Measurements from ENCODE around the gene PRKRIP1. TPM values are rescaled to one million over a fixed set of nuclear protein-coding genes. Genes with fewer than 3 reads are reported as not detected.

PRKRIP1 gene
- total RNA-seq, 1 experiment from 2014 or later: 24.9 TPM

DNA sequence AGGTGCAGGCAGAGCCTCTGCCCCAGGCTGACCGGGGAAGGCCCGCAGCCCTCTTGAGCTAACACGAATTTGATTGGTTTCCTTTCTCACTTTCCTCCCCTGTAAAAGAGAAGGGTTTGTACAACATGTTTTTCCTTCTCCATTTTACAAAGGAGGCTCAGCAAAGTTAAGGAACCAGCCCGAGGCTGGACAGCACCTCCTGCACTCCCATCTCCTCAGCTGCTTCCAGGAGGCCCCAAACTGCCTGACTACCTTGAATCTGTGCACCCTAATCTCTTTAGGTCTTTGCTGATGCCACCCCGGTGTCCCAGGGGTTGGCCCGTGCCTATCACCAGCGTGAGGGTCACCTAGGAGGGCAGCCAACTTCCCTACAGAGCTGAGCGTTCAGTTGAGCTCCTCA lies 64.3 kb downstream of the PRKRIP1 start:
- H3K27ac ChIP-seq (ENCODE audit: low read length): no peak overlapping the region
- peaks cover 7% of the 10 kb centered on the region; the same call in 1 of the 2 replicates for H3K4me1 ChIP-seq (ENCODE audit: control insufficient read depth, insufficient read depth, low read length)
- no peak overlapping the region for H3K4me3 ChIP-seq (ENCODE audit: low read depth in 2 of 2, low read length in 2 of 2)
- H3K9me3 ChIP-seq (ENCODE audit: control insufficient read depth, insufficient read depth, low read depth, low read length): no peaks in the 10 kb centered on the region
- BruUV-seq (replicated peaks): no TSS peak
- DNase-seq (ENCODE audit: low read depth, low spot score) (no peak), ATAC-seq (no peak)
- intact Hi-C loops (cut with micrococcal nuclease; ENCODE audit: unreplicated experiment) (no loop called here), in situ Hi-C loops (cut with HindIII; ENCODE audit: low pct_unique_long_range_greater_than_20kb, low sequenced_read_pairs) (no loop called here)
- TF ChIP-seq, protein P1, sequence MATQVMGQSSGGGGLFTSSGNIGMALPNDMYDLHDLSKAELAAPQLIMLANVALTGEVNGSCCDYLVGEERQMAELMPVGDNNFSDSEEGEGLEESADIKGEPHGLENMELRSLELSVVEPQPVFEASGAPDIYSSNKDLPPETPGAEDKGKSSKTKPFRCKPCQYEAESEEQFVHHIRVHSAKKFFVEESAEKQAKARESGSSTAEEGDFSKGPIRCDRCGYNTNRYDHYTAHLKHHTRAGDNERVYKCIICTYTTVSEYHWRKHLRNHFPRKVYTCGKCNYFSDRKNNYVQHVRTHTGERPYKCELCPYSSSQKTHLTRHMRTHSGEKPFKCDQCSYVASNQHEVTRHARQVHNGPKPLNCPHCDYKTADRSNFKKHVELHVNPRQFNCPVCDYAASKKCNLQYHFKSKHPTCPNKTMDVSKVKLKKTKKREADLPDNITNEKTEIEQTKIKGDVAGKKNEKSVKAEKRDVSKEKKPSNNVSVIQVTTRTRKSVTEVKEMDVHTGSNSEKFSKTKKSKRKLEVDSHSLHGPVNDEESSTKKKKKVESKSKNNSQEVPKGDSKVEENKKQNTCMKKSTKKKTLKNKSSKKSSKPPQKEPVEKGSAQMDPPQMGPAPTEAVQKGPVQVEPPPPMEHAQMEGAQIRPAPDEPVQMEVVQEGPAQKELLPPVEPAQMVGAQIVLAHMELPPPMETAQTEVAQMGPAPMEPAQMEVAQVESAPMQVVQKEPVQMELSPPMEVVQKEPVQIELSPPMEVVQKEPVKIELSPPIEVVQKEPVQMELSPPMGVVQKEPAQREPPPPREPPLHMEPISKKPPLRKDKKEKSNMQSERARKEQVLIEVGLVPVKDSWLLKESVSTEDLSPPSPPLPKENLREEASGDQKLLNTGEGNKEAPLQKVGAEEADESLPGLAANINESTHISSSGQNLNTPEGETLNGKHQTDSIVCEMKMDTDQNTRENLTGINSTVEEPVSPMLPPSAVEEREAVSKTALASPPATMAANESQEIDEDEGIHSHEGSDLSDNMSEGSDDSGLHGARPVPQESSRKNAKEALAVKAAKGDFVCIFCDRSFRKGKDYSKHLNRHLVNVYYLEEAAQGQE (IDR thresholded peaks at IDR 0.05; ENCODE audit: insufficient read depth in 1 of 2, low read depth in 2 of 2, low read length in 1 of 2): no peak
- TF ChIP-seq, protein P2, sequence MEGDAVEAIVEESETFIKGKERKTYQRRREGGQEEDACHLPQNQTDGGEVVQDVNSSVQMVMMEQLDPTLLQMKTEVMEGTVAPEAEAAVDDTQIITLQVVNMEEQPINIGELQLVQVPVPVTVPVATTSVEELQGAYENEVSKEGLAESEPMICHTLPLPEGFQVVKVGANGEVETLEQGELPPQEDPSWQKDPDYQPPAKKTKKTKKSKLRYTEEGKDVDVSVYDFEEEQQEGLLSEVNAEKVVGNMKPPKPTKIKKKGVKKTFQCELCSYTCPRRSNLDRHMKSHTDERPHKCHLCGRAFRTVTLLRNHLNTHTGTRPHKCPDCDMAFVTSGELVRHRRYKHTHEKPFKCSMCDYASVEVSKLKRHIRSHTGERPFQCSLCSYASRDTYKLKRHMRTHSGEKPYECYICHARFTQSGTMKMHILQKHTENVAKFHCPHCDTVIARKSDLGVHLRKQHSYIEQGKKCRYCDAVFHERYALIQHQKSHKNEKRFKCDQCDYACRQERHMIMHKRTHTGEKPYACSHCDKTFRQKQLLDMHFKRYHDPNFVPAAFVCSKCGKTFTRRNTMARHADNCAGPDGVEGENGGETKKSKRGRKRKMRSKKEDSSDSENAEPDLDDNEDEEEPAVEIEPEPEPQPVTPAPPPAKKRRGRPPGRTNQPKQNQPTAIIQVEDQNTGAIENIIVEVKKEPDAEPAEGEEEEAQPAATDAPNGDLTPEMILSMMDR (IDR thresholded peaks at IDR 0.05): no peak
- TF ChIP-seq SIN3A (IDR thresholded peaks at IDR 0.05; ENCODE audit: borderline replicate concordance, insufficient read depth, low read depth, low read length): no peak
- no peak for TF ChIP-seq POLR2AphosphoS5 (IDR thresholded peaks at IDR 0.05; ENCODE audit: low read depth, low read length)
- no peak for TF ChIP-seq TCF7L2 (IDR thresholded peaks at IDR 0.05; ENCODE audit: low read depth, low read length)
- peaks cover 4% of the 10 kb centered on the region; the same call in 1 of the 2 replicates for H3K36me3 ChIP-seq (ENCODE audit: control insufficient read depth, insufficient read depth, low read length)
- no peaks in the 10 kb centered on the region for H3K27me3 ChIP-seq (ENCODE audit: control insufficient read depth, insufficient read depth, low read length)
- CTCF ChIA-PET: no interaction called here
- POLR2A ChIA-PET: no interaction called here

DNA sequence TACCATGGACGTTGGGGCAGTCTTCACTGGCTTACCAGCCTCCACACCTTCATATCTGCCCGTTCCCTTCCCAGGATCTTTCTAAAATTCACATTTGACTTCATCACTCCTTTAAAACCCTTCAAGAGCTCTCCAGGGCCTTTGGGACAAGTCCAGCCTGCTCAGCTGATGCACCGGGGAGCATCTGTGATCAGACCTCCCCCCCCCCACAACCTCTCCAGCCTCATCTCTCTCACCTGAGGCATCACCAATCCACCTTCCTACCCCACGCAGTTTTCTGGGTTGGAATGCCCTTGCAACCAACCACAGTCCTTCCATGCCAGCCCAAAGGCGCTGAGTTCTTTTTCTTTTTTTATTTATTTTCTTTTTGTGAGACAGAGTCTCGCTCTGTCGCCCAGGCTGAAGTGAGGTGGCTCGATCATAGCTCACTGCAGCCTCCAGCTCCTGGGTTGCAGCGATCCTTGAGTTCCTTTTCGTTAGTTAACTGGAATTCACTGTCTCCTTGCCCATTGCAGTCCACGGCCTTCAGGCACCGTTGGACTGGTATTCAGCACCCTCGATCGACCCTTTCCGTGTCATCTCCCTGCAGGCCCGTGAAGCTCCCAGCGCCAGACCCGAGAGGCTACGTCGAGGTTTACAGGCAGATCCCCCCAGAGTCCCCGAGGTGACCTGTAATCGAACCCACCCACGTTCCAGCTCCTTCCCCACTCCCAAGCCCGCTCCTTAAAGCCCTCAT lies 67.8 kb downstream of the PRKRIP1 start:
- intact Hi-C loops (cut with micrococcal nuclease; ENCODE audit: unreplicated experiment) (no loop called here), in situ Hi-C loops (cut with HindIII; ENCODE audit: low pct_unique_long_range_greater_than_20kb, low sequenced_read_pairs) (no loop called here)
- H3K27me3 ChIP-seq (ENCODE audit: control insufficient read depth, insufficient read depth, low read length): no peaks in the 10 kb centered on the region
- CTCF ChIA-PET: interaction anchor here (0.7 kb wide), 1 partner anchor 68 kb away, joined by 7 read pairs; the partner anchor contains the start of gene PRKRIP1
- TF ChIP-seq, protein P1 (IDR thresholded peaks at IDR 0.05; ENCODE audit: insufficient read depth in 1 of 2, low read depth in 2 of 2, low read length in 1 of 2): no peak
- TF ChIP-seq SIN3A (IDR thresholded peaks at IDR 0.05; ENCODE audit: borderline replicate concordance, insufficient read depth, low read depth, low read length) (no peak), TCF7L2 (IDR thresholded peaks at IDR 0.05; ENCODE audit: low read depth, low read length) (no peak), POLR2AphosphoS5 (IDR thresholded peaks at IDR 0.05; ENCODE audit: low read depth, low read length) (no peak)
- TF ChIP-seq, protein P2 (IDR thresholded peaks at IDR 0.05): no peak
- BruUV-seq (replicated peaks): no TSS peak
- DNase-seq (ENCODE audit: low read depth, low spot score): no peak
- peak overlapping the region; percentile 91 to 100 for H3K4me3 ChIP-seq (ENCODE audit: low read depth in 2 of 2, low read length in 2 of 2)
- ATAC-seq: no peak
- peaks cover 7% of the 10 kb centered on the region for H3K4me1 ChIP-seq (ENCODE audit: control insufficient read depth, insufficient read depth, low read length)
- peak overlapping the region; percentile 97 for H3K27ac ChIP-seq (ENCODE audit: low read length)
- POLR2A ChIA-PET: no interaction called here
- H3K36me3 ChIP-seq (ENCODE audit: control insufficient read depth, insufficient read depth, low read length): peaks cover 4% of the 10 kb centered on the region
- H3K9me3 ChIP-seq (ENCODE audit: control insufficient read depth, insufficient read depth, low read depth, low read length): no peaks in the 10 kb centered on the region

Data from Panc1 (cell line).